HL-60/S4 (cell line): ENCODE data around the gene LRRC40.

ENCODE experiments used
- in situ Hi-C: fragments of 300-500 bp; cut with MboI; formaldehyde crosslinking; loops from 2 replicates; pipeline ENCODE4 v1.14.3; 2022; ENCODE audit warnings: low sequenced_read_pairs

LRRC40 gene

GRCh38 chr1:70134148-70134547 lies 71.2 kb downstream of the LRRC40 start:
- in situ Hi-C loops, result loop anchor here (10.0 kb wide), 1 partner anchor 361 kb away; no protein-coding TSS in a partner anchor

GRCh38 chr1:70117046-70117445 lies 88.3 kb downstream of the LRRC40 start:
- in situ Hi-C loops, result no loop called here

GRCh38 chr1:70115315-70115714 lies 90.1 kb downstream of the LRRC40 start:
- in situ Hi-C loops, result no loop called here

GRCh38 chr1:70112838-70113237 lies 92.5 kb downstream of the LRRC40 start:
- in situ Hi-C loops, result no loop called here

GRCh38 chr1:70109241-70109640 lies 96.1 kb downstream of the LRRC40 start:
- in situ Hi-C loops, result no loop called here

GRCh38 chr1:70103770-70104169 lies 101.6 kb downstream of the LRRC40 start:
- in situ Hi-C loops, result no loop called here

GRCh38 chr1:70101774-70102173 lies 103.6 kb downstream of the LRRC40 start:
- in situ Hi-C loops, result no loop called here

GRCh38 chr1:70101231-70101630 lies 104.1 kb downstream of the LRRC40 start:
- in situ Hi-C loops, result no loop called here
